HG03175 (cell line): ENCODE results near the gene IFITM2.

ENCODE experiments used
- ATAC-seq: cut with Tn5 transposase; IDR thresholded peaks from one replicate; pipeline ENCODE4 v1.9.1; 2021; ENCODE audit warnings: mild to moderate bottlenecking, moderate library complexity; ENCODE audit not compliant: unreplicated experiment

The IFITM2 gene

GRCh38 chr11:292211-293121, 15.2 kb upstream of the IFITM2 start:
- no peak for ATAC-seq

- no peak for ATAC-seq
Measured at GRCh38 chr11:293271-293851, 14.3 kb upstream of the IFITM2 start.

- no peak for ATAC-seq
Measured at GRCh38 chr11:293852-294661, 13.6 kb upstream of the IFITM2 start.

GRCh38 chr11:294780-295179, 12.8 kb upstream of the IFITM2 start:
- no peak for ATAC-seq

GRCh38 chr11:295351-296170, 12.1 kb upstream of the IFITM2 start:
- ATAC-seq, result no peak

- no peak for ATAC-seq
Measured at GRCh38 chr11:296171-297050, 11.2 kb upstream of the IFITM2 start.

DNA sequence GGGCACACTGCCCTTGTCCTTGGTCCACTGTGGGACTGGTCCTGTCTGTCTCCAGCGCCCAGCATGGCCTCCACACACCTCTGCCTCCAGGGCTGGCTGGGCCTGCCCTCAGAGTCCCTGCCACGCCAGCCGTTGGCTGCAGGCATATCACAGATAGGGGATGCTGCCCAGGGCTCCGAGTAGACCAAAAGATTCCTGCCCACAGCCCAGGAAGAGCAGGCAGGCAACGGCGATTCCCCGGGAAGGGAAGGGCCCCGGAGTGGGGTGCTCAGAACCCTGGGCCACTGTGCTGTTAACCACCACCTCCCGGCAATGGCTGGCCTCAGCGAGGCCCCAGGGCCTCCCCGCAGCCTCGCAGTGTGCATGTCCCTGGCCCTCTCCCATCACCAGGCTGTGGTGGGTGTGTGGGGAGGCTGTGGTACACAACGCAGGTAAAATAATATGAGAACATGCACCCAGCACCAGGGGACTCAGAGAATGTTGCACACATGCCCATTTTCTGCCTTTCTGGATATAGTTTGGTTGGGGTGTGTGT, 10.5 kb upstream of the IFITM2 start:
- ATAC-seq, result no peak

GRCh38 chr11:297586-298405, 9.8 kb upstream of the IFITM2 start:
- no peak for ATAC-seq

GRCh38 chr11:298406-299065, 9.1 kb upstream of the IFITM2 start:
- no peak for ATAC-seq

DNA sequence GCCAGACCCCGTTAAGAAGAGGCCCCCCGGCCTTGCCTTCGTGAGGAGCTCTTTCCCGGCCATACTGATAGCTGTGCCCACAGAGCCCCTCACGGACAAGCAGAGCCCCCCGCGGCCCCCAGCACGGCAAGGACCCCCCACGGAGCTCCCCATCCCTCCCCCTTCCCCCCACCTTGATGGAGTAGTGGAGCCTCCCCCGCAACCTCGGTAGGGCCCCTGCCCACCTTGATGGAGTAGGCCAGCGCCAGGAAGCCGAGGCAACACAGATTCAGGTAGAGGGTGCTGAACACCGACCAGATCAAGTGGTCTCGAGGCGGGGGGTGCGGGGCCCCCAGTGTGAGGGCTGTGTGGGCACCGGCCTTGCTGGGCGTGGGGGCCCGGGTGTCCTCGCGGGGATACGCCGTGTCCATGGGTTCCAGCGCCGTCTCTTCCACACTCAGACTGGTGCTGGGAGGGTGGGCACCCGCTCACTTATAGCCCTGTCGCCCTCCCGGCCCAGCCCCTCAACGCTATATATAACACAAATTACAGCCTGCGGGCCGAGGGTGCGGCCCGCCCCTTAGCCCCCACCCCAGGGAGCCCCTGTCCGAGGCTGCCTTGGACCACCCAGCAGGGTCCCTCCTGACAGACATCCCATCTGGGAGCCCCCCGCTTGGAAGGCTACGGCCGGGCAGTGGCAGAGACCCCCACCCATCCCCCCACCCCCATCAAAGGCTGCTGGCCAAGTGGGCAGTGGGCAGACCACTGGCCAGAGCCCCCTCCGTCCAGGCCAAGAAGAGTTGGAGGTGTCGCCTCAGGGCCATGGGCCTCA, 8.3 kb upstream of the IFITM2 start, which contains the start of gene IFITM5:
Gene IFITM5, minus strand, starts transcription at position 446 of the 811 bp plus-strand sequence. Its CDS starts 36 bp downstream, at position 410.
- ATAC-seq, result no peak

GRCh38 chr11:299951-300735, 7.5 kb upstream of the IFITM2 start:
- no peak for ATAC-seq

- ATAC-seq, result no peak
Measured at GRCh38 chr11:303363-303762, 4.3 kb upstream of the IFITM2 start.

DNA sequence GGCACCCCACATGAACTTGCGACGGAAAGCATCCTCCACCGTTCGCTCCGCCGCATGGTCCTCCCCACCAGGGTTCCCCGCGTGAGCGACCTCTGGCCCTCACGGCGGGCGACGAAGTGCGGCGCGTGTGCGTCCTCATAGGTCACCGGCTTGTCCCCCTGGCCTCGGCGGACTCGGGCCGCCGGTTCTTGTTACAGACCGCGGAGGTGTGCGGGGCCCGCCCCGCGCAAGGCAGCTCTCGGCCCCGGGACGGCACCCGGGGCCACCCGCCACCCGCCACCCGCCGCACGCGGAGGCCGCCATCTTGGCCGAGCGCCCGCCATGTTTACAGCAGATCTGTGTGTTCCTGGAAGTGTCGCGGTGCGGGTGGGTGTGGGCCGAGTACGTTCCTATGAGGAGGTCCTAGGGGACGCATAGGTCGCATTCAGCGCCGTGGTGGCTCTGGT, 3.5 kb upstream of the IFITM2 start:
- ATAC-seq, result no peak

DNA sequence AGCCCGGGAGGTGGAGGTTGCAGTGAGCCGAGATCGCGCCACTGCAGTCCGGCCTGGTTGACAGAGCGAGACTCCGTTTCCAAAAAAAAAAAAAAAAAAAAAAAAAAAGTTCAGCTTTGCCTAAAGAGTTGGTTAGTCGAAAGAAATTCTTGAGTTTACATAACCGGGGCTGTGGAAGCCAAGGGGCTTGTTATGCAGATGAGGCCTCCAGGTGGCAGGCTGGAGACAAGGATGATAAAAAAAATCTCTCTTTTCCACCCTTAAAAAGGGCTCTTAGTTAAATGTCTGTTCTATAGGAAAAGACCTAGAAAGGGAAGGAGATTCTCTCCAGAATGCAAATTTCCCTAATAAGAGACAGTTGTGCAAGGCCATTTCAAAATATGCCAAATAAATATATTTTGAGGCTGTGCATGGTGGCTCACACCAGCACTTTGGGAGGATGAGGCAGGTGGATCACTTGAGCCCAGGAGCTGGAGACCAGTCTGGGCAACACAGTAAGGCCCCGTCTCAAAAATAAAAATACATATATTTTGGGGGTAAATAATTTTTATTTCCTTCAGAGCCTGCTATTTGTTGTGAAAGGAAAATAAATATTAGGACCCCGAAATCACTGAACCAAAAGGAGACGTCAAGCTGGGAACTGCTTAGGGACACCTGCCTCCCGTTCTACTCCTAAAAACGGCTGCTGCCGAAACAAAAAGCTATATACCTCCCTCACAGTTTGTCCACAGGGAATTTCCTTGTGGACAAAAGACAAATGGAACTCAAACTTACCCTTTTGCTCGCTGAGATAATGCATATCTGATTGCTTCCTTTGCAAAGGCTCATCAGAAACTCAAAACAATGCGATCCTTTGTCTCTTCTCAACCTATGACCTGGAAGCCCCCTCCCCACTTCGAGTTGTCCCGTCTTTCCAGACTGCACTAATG, 2.4 kb upstream of the IFITM2 start:
- ATAC-seq, result no peak

DNA sequence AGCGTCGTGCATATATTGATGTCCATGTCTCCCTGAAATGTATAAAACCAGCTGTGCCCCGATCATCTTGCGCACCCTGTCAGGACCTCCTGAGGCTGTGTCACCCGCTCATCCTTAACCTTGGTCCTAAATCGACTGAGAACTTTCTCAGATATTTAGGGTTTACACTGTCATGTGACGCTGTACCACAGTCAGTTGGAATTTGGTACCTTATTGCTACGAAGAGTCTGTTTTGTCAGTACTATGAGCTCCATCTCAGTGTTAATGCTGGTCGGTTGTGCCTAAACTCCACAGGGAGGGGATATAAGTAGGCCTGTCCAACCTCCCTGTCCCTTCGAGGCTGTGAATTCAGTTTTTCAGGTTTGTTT, 1.8 kb upstream of the IFITM2 start:
- no peak for ATAC-seq
